CD14-positive monocyte (primary cell): Measurements from ENCODE around the gene DNAJC3. TPM values are rescaled to one million over a fixed set of nuclear protein-coding genes. Genes with fewer than 3 reads are reported as not detected.
"Not testable (repeated sequence)": the region's sequence is repeated elsewhere in the genome, so short reads cannot be mapped to it uniquely, and the experiment has no call there.

Experiments
- DNase-seq, 3 donors: peaks; one replicate each; pipeline ENCODE4 v3.0.0-alpha.2; 2011 to 2022
- H2AFZ ChIP-seq: 2 replicates; pipeline ENCODE4 v1.6.0; 2012; ENCODE audit warnings: mild to moderate bottlenecking, low read depth, low read length, inconsistent platforms; ENCODE audit not compliant: insufficient read depth, poor library complexity, severe bottlenecking
- H3K27ac ChIP-seq, 2 donors: 1 replicate in 1 of 2; 2 replicates in 1 of 2; pipeline ENCODE4 v1.5.1; 2012 to 2013; ENCODE audit warnings: low read length in 2 of 2, control low read depth in 1 of 2, inconsistent platforms in 1 of 2, low read depth in 1 of 2, mild to moderate bottlenecking in 1 of 2
- H3K27me3 ChIP-seq, 2 donors: one replicate each; pipeline versions ENCODE4 v1.6.0 to v1.6.1; 2011 to 2013; ENCODE audit warnings: low read length in 2 of 2; ENCODE audit not compliant: control insufficient read depth in 2 of 2, insufficient read depth in 2 of 2
- H3K36me3 ChIP-seq, 2 donors: replicated peaks in 1 of 2; 1 replicate in 1 of 2; 2 replicates in 1 of 2; pipeline versions ENCODE4 v1.5.1 to v1.6.1; 2012 to 2013; ENCODE audit warnings: low read length in 2 of 2, control low read depth in 1 of 2, inconsistent platforms in 1 of 2, mild to moderate bottlenecking in 1 of 2; ENCODE audit not compliant: insufficient read depth in 2 of 2, control insufficient read depth in 1 of 2
- H3K4me1 ChIP-seq, 2 donors: 1 replicate in 1 of 2; 2 replicates in 1 of 2; pipeline versions ENCODE4 v1.5.1 to v1.6.1; 2012 to 2013; ENCODE audit warnings: low read length in 2 of 2, control low read depth in 1 of 2, inconsistent platforms in 1 of 2, mild to moderate bottlenecking in 1 of 2, moderate library complexity in 1 of 2; ENCODE audit not compliant: insufficient read depth in 2 of 2, control insufficient read depth in 1 of 2
- H3K4me2 ChIP-seq: replicated peaks from 2 replicates; pipeline ENCODE3; 2012; ENCODE audit warnings: low read length, moderate library complexity, mild to moderate bottlenecking; ENCODE audit not compliant: poor library complexity, severe bottlenecking; ENCODE audit errors: extremely low read depth
- H3K4me3 ChIP-seq, 3 experiments: fragments of 200-600 bp in 1 of 3; sonication (generic) in 1 of 3; replicated peaks in 1 of 3; 1 replicate in 2 of 3; 2 replicates in 1 of 3; pipeline ENCODE4 v1.5.1; 2011 to 2013; ENCODE audit warnings: low read length in 3 of 3, mild to moderate bottlenecking in 3 of 3, control low read depth in 2 of 3, low read depth in 2 of 3, inconsistent platforms in 1 of 3, moderate library complexity in 1 of 3
- H3K79me2 ChIP-seq: 2 replicates; pipeline ENCODE4 v1.6.0; 2012; ENCODE audit warnings: mild to moderate bottlenecking, control low read depth, inconsistent platforms, low read length, moderate library complexity; ENCODE audit not compliant: insufficient read depth
- H3K9ac ChIP-seq: 2 replicates; pipeline ENCODE4 v1.6.0; 2017; ENCODE audit warnings: low read length, mild to moderate bottlenecking; ENCODE audit not compliant: insufficient read depth, poor library complexity, severe bottlenecking
- H3K9me3 ChIP-seq, 2 donors: replicated peaks in 1 of 2; 1 replicate in 1 of 2; 2 replicates in 1 of 2; pipeline versions ENCODE4 v1.5.1 to v1.6.1; 2012 to 2013; ENCODE audit warnings: low read length in 2 of 2, control low read depth in 1 of 2; ENCODE audit not compliant: control insufficient read depth in 1 of 2, insufficient read depth in 1 of 2
- H4K20me1 ChIP-seq: 2 replicates; pipeline ENCODE4 v1.6.0; 2012; ENCODE audit warnings: mild to moderate bottlenecking, low read length, control low read depth, moderate library complexity; ENCODE audit not compliant: insufficient read depth
- H3K27ac Mint-ChIP-seq, 7 donors: one replicate each; pipeline ENCODE4 v1.8.0; 2020; ENCODE audit warnings: mild to moderate bottlenecking in 7 of 7, mixed read lengths in 7 of 7, moderate library complexity in 6 of 7, inconsistent platforms in 2 of 7
- H3K27me3 Mint-ChIP-seq, 3 donors: one replicate each; pipeline ENCODE4 v1.8.0; 2021 to 2022; ENCODE audit warnings: low read depth in 3 of 3, mild to moderate bottlenecking in 3 of 3, mixed read lengths in 3 of 3, moderate library complexity in 3 of 3, inconsistent platforms in 1 of 3
- H3K36me3 Mint-ChIP-seq, 2 donors: one replicate each; pipeline ENCODE4 v1.8.0; 2020; ENCODE audit warnings: mixed read lengths in 2 of 2, inconsistent platforms in 1 of 2, mild to moderate bottlenecking in 1 of 2
- H3K4me1 Mint-ChIP-seq: one replicate; pipeline ENCODE4 v1.8.0; 2020; ENCODE audit warnings: mild to moderate bottlenecking, mixed read lengths
- H3K4me3 Mint-ChIP-seq, 2 donors: one replicate each; pipeline ENCODE4 v1.8.0; 2020; ENCODE audit warnings: mild to moderate bottlenecking in 2 of 2, mixed read lengths in 2 of 2, moderate library complexity in 1 of 2
- H3K9me3 Mint-ChIP-seq, 7 donors: one replicate each; pipeline ENCODE4 v1.8.0; 2020 to 2022; ENCODE audit warnings: mixed read lengths in 7 of 7, mild to moderate bottlenecking in 6 of 7, moderate library complexity in 6 of 7, inconsistent platforms in 2 of 7
- WGBS: methylation state at CpG from one replicate; pipeline ENCODE4 v1.1.5; 2013; ENCODE audit warnings: missing lambda C conversion rate; ENCODE audit not compliant: insufficient coverage; 5-methylcytosine and 5-hydroxymethylcytosine counted together
- intact Hi-C, 2 donors: fragments of 100-400 bp; cut with micrococcal nuclease; formaldehyde crosslinking; loops; one replicate each; pipeline versions ENCODE4 v1.15.0 to v1.15.1; 2023
- polyA plus RNA-seq, 3 donors: library from polyadenylated mRNA; depleted of rRNA in 1 of 3; unstranded in 2 of 3; stranded (reverse) in 1 of 3; fragments of 300-500 nt in 2 of 3; fragments of >200 nt in 1 of 3; fragmentation: Illumina TruSeq in 2 of 3; gene quantifications; 1 replicate in 2 of 3; 2 replicates in 1 of 3; pipeline ENCODE4 v1.2.3, GENCODE V29; 2012 to 2021
- TF ChIP-seq, protein P1 (sequence below): fragments of 200-600 bp; IDR thresholded peaks from one replicate; pipeline ENCODE4 v1.8.0; 2022; ENCODE audit warnings: antibody characterized with exemption, mild to moderate bottlenecking

Gene DNAJC3
- polyA plus RNA-seq, 3 donors = 11.1 to 27.6 (median 22.3) TPM

DNA sequence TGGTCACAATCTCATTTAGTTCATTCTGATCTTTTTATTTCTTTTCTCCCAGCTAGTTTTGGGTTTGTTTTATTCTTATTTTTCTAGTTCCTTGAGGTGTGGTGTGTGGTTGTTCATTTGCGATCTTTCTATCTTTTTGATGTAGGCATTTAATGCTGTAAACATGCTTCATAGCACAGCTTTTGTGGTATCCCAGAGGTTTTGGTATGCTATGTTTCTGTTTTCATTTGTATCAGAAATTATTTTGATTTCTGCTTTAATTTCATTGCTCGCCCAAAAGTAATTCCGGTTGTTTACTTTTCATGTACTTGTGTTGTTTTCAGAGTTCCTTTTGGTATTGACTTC, 12.6 kb downstream of the DNAJC3 start:
- Histone ChIP-seq H3K79me2 (peaks cover 54% of the 10 kb centered on the region), H3K9me3 (peaks cover 4 to 6% of the 10 kb centered on the region in 2 donors), H3K36me3 (no peaks in the 10 kb centered on the region), H3K4me3 (no peak overlapping the region), H3K4me2 (no peak overlapping the region), H3K9ac (no peak overlapping the region), H3K4me1 (peaks cover 5 to 7% of the 10 kb centered on the region in 2 donors), H3K27me3 (no peaks in the 10 kb centered on the region), H2AFZ (no peak overlapping the region), H4K20me1 (peaks cover 54% of the 10 kb centered on the region), H3K27ac (no peak overlapping the region)
- Mint-ChIP-seq H3K27me3 (peaks cover 0 to 1% (median 0%) of the 10 kb centered on the region in 3 donors), H3K4me1 (peaks cover 41% of the 10 kb centered on the region), H3K9me3 (peaks cover 19 to 31% (median 21%) of the 10 kb centered on the region in 7 donors), H3K36me3 (peaks cover 11 to 30% of the 10 kb centered on the region in 2 donors), H3K27ac (peak overlapping the region in 5 of 7 donors; percentile 1 to 58 (median 10)), H3K4me3 (no peak overlapping the region)
- intact Hi-C loops = loop anchor here in 1 of 2 donors (10.0 kb wide), 1 partner anchor 75 kb away; no protein-coding TSS in a partner anchor
- no peak for DNase-seq
- TF ChIP-seq, protein P1, sequence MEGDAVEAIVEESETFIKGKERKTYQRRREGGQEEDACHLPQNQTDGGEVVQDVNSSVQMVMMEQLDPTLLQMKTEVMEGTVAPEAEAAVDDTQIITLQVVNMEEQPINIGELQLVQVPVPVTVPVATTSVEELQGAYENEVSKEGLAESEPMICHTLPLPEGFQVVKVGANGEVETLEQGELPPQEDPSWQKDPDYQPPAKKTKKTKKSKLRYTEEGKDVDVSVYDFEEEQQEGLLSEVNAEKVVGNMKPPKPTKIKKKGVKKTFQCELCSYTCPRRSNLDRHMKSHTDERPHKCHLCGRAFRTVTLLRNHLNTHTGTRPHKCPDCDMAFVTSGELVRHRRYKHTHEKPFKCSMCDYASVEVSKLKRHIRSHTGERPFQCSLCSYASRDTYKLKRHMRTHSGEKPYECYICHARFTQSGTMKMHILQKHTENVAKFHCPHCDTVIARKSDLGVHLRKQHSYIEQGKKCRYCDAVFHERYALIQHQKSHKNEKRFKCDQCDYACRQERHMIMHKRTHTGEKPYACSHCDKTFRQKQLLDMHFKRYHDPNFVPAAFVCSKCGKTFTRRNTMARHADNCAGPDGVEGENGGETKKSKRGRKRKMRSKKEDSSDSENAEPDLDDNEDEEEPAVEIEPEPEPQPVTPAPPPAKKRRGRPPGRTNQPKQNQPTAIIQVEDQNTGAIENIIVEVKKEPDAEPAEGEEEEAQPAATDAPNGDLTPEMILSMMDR = no peak
- 100% methylated on average over 1 of the region's 3 CpGs for WGBS

- intact Hi-C loops, H3K27ac Mint-ChIP-seq, H3K4me1 ChIP-seq, H3K9me3 ChIP-seq, H3K4me2 ChIP-seq, DNase-seq, H3K4me3 ChIP-seq, H3K9ac ChIP-seq, H3K27me3 ChIP-seq, H3K4me3 Mint-ChIP-seq, H2AFZ ChIP-seq, H3K27me3 Mint-ChIP-seq, H3K36me3 ChIP-seq, H3K27ac ChIP-seq: not testable (repeated sequence)
- H4K20me1 ChIP-seq = peaks cover 40% of the 10 kb centered on the region
- H3K4me1 Mint-ChIP-seq = peaks cover 28% of the 10 kb centered on the region
- H3K9me3 Mint-ChIP-seq = peaks cover 17 to 25% (median 19%) of the 10 kb centered on the region in 7 donors
- H3K36me3 Mint-ChIP-seq = peaks cover 7 to 22% of the 10 kb centered on the region in 2 donors
- 99% methylated on average over 10 of the region's 28 CpGs for WGBS
- peaks cover 40% of the 10 kb centered on the region for H3K79me2 ChIP-seq
These were observed 14.0 kb downstream of the DNAJC3 start for GRCh38 chr13:95690986-95691385.
